ENCODE results near the gene DPP6.

The DPP6 gene

DNA sequence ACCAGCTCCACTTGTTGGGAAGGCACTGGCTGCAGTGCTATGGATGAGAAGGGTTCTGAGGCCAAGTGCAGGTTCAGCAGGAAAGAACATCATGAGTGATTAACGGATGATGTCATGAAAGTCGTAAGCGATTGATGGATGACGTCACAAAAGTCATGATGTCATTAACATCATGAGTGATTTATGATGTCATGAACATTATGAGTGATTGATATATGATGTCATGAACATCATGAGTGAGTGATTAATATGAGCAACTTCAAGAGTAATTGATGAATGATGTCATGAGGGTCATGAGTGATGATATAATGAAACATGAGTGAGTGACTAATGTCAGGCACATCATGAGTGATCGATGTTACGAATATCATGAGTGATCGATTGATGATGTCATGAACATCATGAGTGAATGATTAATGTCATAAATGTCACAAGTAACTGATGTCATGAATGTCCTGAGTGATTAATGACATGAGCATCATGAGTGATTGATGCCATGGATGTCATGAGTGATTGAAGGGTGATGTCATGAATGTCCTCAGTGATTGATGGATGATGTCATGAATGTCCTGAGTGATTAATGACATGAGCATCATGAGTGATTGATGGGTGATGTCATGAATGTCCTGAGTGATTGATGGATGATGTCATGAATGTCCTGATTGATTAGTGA, 765.2 kb downstream of the DPP6 start:
- Histone ChIP-seq H3K4me2 (ENCODE audit: low read length) (no peak overlapping the region), H3K9me3 (ENCODE audit: control insufficient read depth, low read length) (no peaks in the 10 kb centered on the region), H3K9ac (no peak overlapping the region), H3K27ac (no peak overlapping the region), H3K27me3 (ENCODE audit: control insufficient read depth, insufficient read depth, low read length) (no peaks in the 10 kb centered on the region), H2AFZ (no peak overlapping the region), H3K4me1 (no peaks in the 10 kb centered on the region), H3K4me3 (ENCODE audit: low read depth, low read length) (no peak overlapping the region), H3K79me2 (no peaks in the 10 kb centered on the region), H3K36me3 (ENCODE audit: control insufficient read depth, insufficient read depth, low read length) (no peaks in the 10 kb centered on the region)
- no peak for TF ChIP-seq CTCF (IDR thresholded peaks at IDR 0.05)

- Histone ChIP-seq H3K4me1 (no peaks in the 10 kb centered on the region), H3K36me3 (ENCODE audit: control insufficient read depth, insufficient read depth, low read length) (no peaks in the 10 kb centered on the region), H3K9ac (no peak overlapping the region), H3K79me2 (no peaks in the 10 kb centered on the region), H3K27ac (no peak overlapping the region), H3K4me3 (ENCODE audit: low read depth, low read length) (no peak overlapping the region), H3K4me2 (ENCODE audit: low read length) (no peak overlapping the region), H3K27me3 (ENCODE audit: control insufficient read depth, insufficient read depth, low read length) (no peaks in the 10 kb centered on the region), H3K9me3 (ENCODE audit: control insufficient read depth, low read length) (no peaks in the 10 kb centered on the region), H2AFZ (no peak overlapping the region)
- no peak for TF ChIP-seq CTCF (IDR thresholded peaks at IDR 0.05)
Measured at GRCh38 chr7:154827007-154827406, 774.8 kb downstream of the DPP6 start.

DNA sequence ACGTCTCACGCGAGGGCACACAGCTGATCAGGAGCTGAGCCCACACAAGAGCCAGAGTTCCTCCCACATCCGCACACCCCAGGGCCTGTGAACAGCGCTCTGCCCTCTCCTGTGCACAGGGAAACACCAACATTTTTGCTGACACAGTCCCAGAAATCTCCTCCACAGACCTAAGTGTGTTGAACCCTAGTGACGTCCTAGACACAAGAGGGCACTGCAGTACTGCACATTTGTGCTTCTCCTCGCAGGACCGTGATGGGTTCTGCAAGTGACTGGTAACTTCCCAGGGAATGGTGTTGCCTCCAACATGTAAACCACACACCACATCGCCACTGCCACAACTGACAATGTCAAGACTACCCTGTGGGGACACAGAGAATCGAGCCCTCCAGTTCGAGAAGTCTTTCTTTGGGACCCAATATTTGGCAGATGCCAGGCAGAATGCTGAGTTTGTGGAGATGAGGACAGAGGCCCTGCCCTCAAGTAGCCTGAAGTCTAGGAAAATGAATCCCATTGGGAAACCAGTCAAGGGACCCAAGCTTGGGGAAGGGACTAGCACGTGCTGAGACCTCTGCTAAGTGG, 780.5 kb downstream of the DPP6 start:
- H3K4me3 ChIP-seq (ENCODE audit: low read depth, low read length): no peak overlapping the region
- H3K4me2 ChIP-seq (ENCODE audit: low read length): no peak overlapping the region
- no peaks in the 10 kb centered on the region for H3K36me3 ChIP-seq (ENCODE audit: control insufficient read depth, insufficient read depth, low read length)
- H3K27ac ChIP-seq: no peak overlapping the region
- no peak overlapping the region for H2AFZ ChIP-seq
- no peaks in the 10 kb centered on the region for H3K27me3 ChIP-seq (ENCODE audit: control insufficient read depth, insufficient read depth, low read length)
- no peaks in the 10 kb centered on the region for H3K79me2 ChIP-seq
- TF ChIP-seq CTCF (IDR thresholded peaks at IDR 0.05): peak; percentile 51
- no peaks in the 10 kb centered on the region for H3K4me1 ChIP-seq
- no peaks in the 10 kb centered on the region for H3K9me3 ChIP-seq (ENCODE audit: control insufficient read depth, low read length)
- H3K9ac ChIP-seq: no peak overlapping the region

- Histone ChIP-seq H3K4me2 (ENCODE audit: low read length) (no peak overlapping the region), H3K27me3 (ENCODE audit: control insufficient read depth, insufficient read depth, low read length) (no peaks in the 10 kb centered on the region), H3K36me3 (ENCODE audit: control insufficient read depth, insufficient read depth, low read length) (no peaks in the 10 kb centered on the region), H3K4me1 (no peaks in the 10 kb centered on the region), H3K4me3 (ENCODE audit: low read depth, low read length) (no peak overlapping the region), H3K9ac (no peak overlapping the region), H3K79me2 (no peaks in the 10 kb centered on the region), H3K27ac (no peak overlapping the region), H2AFZ (no peak overlapping the region), H3K9me3 (ENCODE audit: control insufficient read depth, low read length) (no peaks in the 10 kb centered on the region)
- TF ChIP-seq CTCF (IDR thresholded peaks at IDR 0.05): no peak
Measured at GRCh38 chr7:154836021-154836448, 783.8 kb downstream of the DPP6 start.

- no peak overlapping the region for H3K27ac ChIP-seq
- H3K4me2 ChIP-seq (ENCODE audit: low read length): no peak overlapping the region
Measured at GRCh38 chr7:154837087-154837486, 784.9 kb downstream of the DPP6 start.

More at GRCh38 chr7:154837087-154837486, 784.9 kb downstream of the DPP6 start:
- Histone ChIP-seq H3K9me3 (ENCODE audit: control insufficient read depth, low read length) (no peaks in the 10 kb centered on the region), H3K79me2 (no peaks in the 10 kb centered on the region), H2AFZ (no peak overlapping the region), H3K36me3 (ENCODE audit: control insufficient read depth, insufficient read depth, low read length) (no peaks in the 10 kb centered on the region), H3K9ac (no peak overlapping the region), H3K4me3 (ENCODE audit: low read depth, low read length) (no peak overlapping the region), H3K27me3 (ENCODE audit: control insufficient read depth, insufficient read depth, low read length) (no peaks in the 10 kb centered on the region), H3K4me1 (no peaks in the 10 kb centered on the region)
- TF ChIP-seq CTCF (IDR thresholded peaks at IDR 0.05): no peak
